MM.1S (cell line): Measurements from ENCODE around the gene NMNAT2.
"Not testable (repeated sequence)": the region's sequence is repeated elsewhere in the genome, so short reads cannot be mapped to it uniquely, and the experiment has no call there.

Experiments used
- CTCF ChIP-seq: fragments of 300-600 bp; sonication (generic); IDR thresholded peaks from 2 replicates; pipeline ENCODE4 v1.5.1; 2016; ENCODE audit warnings: antibody characterized with exemption, low read length, mixed read lengths
- EZH2 ChIP-seq: fragments of 300-600 bp; sonication (generic); optimal IDR thresholded peaks from 2 replicates; pipeline ENCODE3; 2017; ENCODE audit warnings: low read depth, mild to moderate bottlenecking, antibody characterized with exemption, low read length, mixed read lengths
- EZH2phosphoT487 ChIP-seq: fragments of 300-600 bp; sonication (generic); IDR thresholded peaks from 2 replicates; pipeline ENCODE4 v1.6.1; 2018; ENCODE audit warnings: antibody characterized with exemption, low read length

GRCh38 chr1:183240853-183241252 lies 177.3 kb downstream of the NMNAT2 start:
- not testable (repeated sequence) for TF ChIP-seq CTCF, EZH2phosphoT487, EZH2
